GM18873 (cell line): Measurements from ENCODE around the gene ZMYND11.

ENCODE experiments used
- ATAC-seq: cut with Tn5 transposase; IDR thresholded peaks from one replicate; pipeline ENCODE4 v1.9.1; 2021; ENCODE audit warnings: mild to moderate bottlenecking, moderate library complexity, moderate number of reproducible peaks; ENCODE audit not compliant: unreplicated experiment, low FRiP score

The ZMYND11 gene

DNA sequence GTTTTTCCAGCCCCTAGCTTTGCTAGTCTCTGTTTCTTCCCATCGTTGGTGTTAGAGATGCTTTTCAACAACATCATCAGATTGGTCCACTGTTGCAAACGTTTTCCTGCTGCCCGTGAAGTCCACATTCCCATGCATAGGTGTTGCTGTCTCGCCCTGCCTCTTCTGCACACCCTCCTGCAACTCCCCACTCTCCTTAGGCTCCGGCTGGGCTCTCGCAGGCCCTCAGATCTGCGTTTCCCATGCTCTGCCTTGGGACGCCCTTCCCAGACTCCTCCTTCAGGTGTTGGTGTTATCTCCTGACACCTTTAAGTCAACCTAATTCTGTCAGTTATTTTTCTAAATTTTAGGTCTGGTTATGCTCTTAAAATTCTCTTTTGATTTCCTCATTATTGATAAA, 55.0 kb downstream of the ZMYND11 start:
- no peak for ATAC-seq

DNA sequence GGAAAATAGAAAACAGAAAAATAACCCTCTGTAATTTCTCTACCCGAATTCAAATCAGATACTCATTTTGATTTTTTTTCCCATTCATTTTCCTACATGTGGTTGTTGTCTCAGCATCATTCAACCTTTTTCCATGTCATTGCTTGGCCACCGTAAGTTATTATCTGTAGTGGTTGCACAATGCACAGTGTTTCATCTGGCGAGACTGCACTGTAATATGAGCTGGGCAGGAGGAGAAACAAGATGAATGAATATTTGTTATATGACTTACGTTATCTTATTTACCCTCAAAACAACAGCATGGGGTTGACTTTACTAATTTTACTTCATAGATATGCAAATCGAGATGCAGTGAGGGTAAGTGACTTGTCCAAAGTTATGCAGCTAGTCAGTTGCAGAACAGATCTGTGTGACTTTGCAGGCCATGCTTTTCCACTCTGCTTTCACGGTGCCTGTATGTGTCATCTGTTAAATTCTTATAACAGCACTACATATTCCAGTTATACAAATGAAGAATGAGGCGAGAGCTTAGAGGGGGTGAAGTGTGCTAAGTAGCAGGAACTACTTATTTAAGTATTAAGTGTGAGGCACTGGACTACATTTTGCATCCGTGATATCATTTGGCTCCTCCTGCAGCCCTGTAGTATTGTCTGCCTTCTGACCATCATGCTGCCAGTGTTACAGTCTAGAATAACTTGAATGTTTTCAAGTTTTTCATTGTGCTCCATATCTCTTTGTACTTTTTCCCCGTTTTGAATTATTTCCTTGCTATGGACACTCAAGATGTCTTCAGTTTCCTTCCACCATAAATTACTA, 56.7 kb downstream of the ZMYND11 start:
- ATAC-seq = no peak

DNA sequence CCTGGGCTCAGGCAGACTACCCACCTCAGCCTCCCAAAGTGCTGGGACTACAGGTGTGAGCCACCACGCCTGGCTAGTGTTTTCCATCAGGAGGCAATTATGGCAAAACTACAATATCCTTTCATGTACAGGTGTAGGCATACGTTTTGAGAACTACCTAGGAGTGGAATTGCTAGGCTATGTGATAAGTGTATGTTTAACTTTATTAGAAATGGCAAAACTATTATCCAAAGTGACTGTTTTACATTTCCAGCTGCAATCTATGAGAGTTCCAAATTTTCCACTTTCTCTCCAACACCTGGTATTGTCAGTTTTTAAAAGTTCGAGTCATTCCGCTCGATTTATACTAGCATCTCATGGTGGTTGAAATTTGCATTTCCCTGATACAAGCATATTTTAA, 59.0 kb downstream of the ZMYND11 start:
- ATAC-seq = no peak

- ATAC-seq = no peak
These were observed 65.2 kb downstream of the ZMYND11 start for GRCh38 chr10:200405-200804.

DNA sequence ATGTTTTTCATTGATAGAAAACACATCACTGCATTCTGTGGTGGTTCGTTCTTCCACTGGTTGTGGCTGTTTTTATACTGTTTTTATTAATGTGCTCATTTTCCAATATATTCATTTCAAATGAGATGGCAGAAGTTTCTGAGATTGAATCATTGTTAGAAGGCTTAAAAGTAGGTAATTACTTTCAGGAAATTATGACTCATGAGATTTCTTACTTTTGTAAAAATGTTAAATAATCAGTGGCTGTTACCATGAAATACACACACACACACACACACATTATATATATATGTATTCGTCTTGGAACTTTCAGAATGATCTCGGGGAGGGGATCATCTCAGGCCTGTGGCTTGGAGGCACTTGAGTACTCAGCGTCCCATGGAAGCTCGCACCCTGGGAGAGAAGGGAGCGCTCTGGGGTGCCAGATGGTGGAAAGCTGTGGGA, 66.1 kb downstream of the ZMYND11 start:
- ATAC-seq = no peak

GRCh38 chr10:208616-209015, 73.4 kb downstream of the ZMYND11 start:
- ATAC-seq = no peak

DNA sequence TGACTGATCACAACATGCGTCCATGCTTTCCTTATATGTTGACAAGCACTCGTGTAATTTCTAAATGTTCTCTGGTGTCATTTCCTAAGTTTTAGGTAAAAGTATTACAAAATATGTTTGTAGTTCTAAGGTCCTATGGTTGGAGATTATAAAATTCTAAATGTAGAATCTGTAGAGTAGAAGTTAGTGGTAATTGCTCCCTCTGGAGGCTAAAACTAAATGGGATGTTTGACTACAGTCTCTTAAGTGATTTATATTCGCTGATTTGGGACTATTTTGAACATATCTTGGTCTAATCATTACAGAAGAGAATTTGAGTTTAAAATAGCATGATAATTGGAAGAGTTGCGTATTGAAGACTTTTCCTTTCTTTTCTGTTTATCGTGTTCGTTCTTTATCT, 74.1 kb downstream of the ZMYND11 start:
- no peak for ATAC-seq

- no peak for ATAC-seq
These were observed 75.0 kb downstream of the ZMYND11 start for GRCh38 chr10:210297-210696.

DNA sequence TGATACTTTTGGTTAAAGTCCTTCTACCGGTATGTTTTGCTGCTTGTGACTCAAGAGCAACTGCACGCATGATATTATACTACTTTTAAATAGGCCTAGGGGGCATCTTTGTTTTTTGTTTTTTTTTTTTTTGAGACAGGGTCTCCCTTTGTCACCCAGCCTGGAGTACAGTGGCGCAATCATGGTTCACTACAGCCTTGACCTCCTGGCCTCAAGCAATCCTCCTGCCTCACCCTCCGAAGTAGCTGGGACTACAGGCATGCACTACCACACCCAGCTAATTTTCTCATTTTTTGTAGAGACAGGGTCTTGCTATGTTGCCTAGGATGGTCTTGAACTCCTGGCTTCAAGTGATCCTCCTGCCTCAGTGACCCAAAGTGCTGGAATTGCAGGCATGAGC, 80.2 kb downstream of the ZMYND11 start:
- ATAC-seq = no peak

- ATAC-seq = no peak
These were observed 83.5 kb downstream of the ZMYND11 start for GRCh38 chr10:218798-219197.

DNA sequence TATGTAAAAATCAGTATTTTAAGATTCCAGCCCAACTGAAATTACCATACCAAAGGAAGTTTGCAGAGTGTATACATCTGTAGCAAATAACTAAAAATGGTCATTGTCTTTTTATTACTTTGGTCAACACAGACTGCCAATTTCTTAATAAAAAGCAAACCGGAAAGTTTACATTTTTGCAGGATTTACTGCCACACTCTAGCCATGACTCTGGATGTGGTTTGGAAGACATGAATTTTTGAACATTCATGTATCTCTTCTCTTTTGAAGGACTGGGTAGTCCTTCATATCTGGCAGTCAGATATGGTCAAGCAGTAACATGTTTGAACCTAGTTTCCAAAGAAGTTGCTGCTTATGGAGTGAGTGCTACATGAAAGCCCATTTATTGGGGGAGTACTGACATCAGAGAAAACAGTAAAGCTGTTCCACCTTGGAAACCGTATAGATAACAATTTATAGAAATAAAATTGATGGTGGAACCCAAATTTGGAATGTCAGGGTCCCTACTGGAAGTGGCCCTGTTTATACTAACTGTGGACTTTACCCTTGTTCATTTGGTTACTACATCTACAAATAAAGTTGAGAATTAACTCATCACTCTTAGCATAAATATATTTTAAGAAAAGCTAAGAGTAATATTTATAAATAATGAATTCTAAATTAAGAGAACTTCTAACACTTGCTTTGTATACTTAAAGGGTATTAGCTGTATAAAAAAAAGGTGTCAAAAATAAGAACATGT, 84.6 kb downstream of the ZMYND11 start:
- ATAC-seq = no peak

DNA sequence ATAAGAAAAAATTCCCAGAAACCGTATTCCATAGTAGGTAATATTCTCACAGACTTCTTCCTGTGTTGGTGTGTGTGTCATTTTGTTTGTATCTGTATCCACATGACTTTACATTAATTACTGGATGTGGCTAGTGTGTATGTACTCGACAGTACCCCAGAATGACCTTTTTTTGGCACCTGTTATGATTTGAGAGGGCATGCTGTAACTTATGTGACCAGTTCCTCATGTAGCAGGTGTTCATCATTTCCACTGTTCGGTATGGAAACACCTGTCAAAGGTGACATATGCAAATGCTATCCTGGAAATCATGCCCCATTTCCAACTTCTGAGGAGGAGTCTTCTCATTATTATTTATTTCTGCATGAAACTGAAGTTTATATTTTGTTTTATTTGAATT, 89.3 kb downstream of the ZMYND11 start:
- ATAC-seq = no peak

DNA sequence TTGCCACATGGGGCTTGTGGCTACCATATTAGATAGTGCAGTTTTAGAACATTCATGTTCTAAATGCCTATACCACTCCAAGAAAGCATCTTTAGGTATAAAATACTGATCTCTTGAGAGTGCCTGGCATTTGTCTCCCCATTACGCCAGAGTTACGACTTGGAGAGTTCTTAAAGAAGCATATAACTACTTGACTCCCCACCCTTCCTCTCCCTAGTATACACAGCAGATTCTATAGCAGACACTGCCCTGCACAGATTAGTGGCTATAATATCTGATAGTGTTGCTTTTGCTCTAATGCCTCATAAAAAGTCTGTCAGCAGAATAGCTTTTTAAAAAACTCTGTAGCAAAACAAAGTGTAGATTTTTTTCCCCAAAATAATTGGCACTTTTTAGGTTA, 90.8 kb downstream of the ZMYND11 start:
- no peak for ATAC-seq

DNA sequence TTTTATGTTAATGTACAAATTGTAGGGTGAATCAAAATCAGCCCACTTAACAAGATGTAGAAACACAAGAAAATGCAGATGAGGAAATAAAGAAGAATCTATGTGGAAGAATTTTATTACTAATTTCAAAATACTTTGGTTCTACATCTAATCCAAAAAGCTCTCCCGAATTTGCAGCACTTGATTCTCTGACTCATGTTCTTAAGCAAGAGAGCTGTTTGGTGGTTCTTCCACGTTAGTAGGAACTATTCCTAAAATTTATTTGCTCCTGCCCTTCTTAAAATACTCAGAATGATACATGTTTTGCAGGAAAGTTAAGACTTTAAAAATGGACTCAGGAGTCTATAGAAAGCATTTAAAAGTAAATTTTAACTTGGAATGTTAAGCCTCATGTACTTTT, 91.8 kb downstream of the ZMYND11 start:
- ATAC-seq = no peak

GRCh38 chr10:228366-228765, 93.1 kb downstream of the ZMYND11 start:
- ATAC-seq = no peak

DNA sequence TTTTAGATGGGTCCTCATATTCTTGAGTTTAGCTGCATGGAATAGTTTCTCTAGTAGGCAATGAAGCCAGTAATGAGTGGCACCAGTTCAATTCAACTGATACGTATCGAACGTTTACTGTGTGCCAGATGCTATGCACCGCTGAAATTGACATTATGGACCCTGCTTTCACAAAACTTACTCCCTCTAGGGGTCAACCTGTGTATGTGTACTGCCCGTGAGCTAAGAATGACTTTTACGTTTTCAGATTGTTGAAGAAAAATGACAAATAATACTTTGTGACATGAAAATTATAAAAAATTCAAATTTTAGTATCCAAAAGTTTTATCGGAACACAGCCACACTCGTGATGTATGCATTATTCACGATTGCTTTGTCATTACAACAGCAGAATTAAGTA, 95.5 kb downstream of the ZMYND11 start:
- ATAC-seq = no peak

DNA sequence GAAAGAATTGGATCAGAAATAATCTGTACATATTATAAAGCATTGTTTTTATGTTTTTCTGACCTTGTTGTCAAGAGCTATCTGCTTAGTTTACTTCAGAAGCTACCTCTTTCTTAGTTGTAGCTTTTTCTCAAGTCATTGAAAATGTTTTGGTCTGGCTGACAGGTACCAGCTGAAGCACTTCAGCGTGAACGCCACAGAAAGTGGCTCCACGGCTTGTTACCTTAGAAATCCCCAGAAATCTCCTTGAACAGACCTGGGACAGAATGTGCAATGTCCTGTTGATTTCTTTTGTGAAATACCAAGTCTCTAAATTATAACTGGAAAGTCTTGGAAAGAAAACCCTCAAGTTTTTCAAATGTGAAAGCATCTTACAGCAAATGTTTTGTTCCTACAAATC, 96.8 kb downstream of the ZMYND11 start:
- ATAC-seq = no peak

- ATAC-seq = no peak
These were observed 97.6 kb downstream of the ZMYND11 start for GRCh38 chr10:232878-233277.

DNA sequence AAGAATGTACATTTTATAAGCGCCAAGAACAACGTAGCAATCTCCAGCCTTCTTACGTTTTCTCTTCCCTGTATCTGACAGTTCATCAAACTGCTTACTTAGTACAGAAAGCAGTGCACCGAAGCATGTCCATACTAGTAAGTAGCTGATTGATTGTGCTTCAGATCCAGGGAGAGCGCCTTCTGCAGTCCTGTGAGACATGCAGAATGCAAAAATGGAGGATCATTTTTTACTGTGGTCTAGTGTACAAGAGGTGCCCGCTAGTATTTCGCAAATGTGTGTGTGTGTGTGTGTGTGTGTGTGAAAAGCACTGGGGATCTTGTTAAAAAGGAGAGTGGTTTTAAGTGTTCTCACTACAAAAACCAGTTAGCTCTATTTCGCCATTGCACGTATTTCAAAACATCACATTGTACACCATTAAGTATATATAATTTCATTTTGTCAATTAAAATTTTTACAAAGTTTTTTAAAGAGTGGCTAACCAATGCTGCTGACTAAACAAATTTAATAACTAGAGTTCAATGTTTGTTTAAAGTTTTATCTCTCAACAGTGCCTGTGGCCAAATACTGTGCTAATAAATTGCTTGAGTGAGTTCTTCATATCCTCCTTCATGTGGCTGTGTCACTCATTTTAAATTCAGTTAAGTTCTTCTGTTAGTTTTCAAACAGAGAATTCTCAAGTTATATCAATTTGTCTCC, 99.6 kb downstream of the ZMYND11 start:
- ATAC-seq = no peak

- ATAC-seq = no peak
These were observed 100.7 kb downstream of the ZMYND11 start for GRCh38 chr10:235915-236314.

DNA sequence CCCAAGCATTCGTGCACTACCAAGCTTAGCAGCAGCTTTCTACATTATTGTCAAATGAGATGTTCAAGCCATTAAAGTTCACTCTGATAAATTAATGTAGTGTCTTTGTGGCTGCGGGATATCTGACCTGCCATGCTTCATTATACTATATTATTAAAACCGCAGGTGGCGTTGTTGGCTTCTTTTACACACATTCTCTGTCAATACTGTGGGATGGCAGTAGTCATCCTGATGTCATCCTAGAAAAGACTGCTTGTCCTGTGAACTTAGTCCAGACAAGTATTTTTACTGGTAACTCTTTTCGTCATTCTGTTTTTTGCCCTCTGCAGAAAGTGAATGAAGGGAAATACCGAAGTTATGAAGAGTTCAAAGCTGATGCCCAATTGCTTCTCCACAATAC, 103.9 kb downstream of the ZMYND11 start:
- no peak for ATAC-seq
